ENCODE data around the gene MYOC.
A peak's percentile ranks its signal among the peaks of the same experiment; 100 is the strongest.

The MYOC gene

GRCh38 chr1:171653796-171654195 is 1.3 kb upstream of the MYOC start:
- no peak overlapping the region for H3K4me3 ChIP-seq (ENCODE audit: low read depth, low read length)
- in situ Hi-C loops (cut with HindIII; ENCODE audit: low sequenced_read_pairs) = no loop called here
- DNase-seq (ENCODE audit: low read depth) = no peak
- TF ChIP-seq, protein P1, sequence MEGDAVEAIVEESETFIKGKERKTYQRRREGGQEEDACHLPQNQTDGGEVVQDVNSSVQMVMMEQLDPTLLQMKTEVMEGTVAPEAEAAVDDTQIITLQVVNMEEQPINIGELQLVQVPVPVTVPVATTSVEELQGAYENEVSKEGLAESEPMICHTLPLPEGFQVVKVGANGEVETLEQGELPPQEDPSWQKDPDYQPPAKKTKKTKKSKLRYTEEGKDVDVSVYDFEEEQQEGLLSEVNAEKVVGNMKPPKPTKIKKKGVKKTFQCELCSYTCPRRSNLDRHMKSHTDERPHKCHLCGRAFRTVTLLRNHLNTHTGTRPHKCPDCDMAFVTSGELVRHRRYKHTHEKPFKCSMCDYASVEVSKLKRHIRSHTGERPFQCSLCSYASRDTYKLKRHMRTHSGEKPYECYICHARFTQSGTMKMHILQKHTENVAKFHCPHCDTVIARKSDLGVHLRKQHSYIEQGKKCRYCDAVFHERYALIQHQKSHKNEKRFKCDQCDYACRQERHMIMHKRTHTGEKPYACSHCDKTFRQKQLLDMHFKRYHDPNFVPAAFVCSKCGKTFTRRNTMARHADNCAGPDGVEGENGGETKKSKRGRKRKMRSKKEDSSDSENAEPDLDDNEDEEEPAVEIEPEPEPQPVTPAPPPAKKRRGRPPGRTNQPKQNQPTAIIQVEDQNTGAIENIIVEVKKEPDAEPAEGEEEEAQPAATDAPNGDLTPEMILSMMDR (IDR thresholded peaks at IDR 0.05; ENCODE audit: low read depth, low read length, missing control alignments) = no peak

DNA sequence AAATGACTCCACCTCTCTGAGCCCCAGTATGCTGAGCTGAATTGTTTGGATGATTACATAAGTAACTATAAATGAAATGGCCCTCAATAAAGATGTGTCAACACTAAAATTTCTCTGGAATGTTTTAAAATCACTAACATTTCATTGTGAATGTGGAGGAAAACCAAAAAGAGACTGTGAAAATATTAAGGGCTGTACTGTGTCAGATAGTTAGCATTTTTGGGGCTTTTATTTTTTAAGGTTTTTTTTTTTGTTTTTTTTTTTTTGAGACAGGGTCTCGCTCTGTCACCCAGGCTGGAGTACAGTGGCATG is 6.3 kb downstream of the MYOC start:
- no peak for DNase-seq (ENCODE audit: low read depth)
- H3K4me3 ChIP-seq (ENCODE audit: low read depth, low read length) = no peak overlapping the region
- TF ChIP-seq, protein P1 (IDR thresholded peaks at IDR 0.05; ENCODE audit: low read depth, low read length, missing control alignments) = no peak
- in situ Hi-C loops (cut with HindIII; ENCODE audit: low sequenced_read_pairs) = no loop called here

DNA sequence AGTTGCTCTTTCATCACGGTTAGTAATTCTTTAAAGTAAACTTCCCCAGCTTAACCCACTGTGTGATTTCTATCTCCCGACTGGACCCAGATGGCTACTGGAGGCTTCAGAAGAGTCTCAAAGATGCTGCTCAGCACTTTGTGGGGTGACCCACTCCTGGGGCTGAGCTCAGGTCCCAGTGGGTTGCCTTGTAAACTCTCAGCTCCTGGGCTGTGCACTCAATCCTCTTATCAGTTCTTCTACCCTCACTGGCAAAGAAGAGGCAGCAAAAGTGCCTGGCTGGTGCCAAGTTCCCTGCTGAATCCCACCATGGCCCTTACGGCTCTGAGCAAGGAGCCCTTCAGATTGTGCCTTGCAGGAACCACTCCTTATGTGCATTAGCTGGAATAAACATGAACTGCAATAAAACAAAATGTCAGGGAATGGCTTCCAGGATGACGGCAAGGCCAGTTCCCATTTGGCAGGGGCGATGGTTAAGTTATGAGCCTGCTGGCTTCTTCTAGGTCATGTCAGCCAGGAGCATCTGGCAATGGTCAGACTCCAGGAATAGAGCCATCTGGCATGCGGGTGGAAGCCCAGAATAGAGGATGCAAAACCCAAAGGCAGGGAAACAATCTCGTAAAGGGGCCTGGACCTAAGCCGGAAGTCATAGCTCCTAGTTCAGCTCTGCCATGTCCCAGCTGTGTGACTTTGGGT is 6.8 kb downstream of the MYOC start:
- H3K4me3 ChIP-seq (ENCODE audit: low read depth, low read length) = no peak overlapping the region
- TF ChIP-seq, protein P1 (IDR thresholded peaks at IDR 0.05; ENCODE audit: low read depth, low read length, missing control alignments) = no peak
- peak; percentile 23 for DNase-seq (ENCODE audit: low read depth)
- in situ Hi-C loops (cut with HindIII; ENCODE audit: low sequenced_read_pairs) = no loop called here

DNA sequence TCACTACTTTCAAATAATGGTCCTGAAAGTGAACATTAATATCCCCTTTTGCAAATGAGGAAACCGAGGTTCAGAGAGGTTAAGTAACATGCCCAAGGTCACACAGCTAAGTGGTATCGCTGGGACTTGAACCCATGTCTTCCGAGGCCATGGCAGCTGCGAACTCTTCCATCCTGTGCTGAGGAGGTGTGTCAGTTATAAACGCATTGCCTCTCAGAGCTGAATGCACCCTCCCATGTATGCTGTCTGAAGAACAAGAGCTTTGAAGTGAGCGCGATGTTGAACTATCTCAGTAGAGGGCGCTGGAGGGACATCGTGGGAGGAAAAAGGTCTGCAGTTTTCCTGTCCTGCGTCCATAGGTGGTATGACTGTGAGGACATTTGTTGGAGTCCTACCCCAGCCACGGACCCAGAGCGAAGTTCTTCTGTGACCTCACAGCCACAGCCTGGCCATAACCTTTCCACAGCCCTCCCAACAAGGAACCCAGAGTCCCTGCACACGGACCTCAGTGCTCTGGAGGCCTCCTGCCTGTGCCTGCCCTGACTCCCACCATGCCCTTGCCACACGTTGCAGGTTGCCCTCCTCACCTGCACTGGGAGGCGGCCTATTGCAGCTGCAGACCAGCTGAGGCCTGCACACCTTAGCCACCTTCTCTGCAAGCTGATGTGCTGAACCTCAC is 7.5 kb downstream of the MYOC start:
- in situ Hi-C loops (cut with HindIII; ENCODE audit: low sequenced_read_pairs) = no loop called here
- TF ChIP-seq, protein P1 (IDR thresholded peaks at IDR 0.05; ENCODE audit: low read depth, low read length, missing control alignments) = peak; percentile 81
- no peak overlapping the region for H3K4me3 ChIP-seq (ENCODE audit: low read depth, low read length)
- peak; percentile 65 for DNase-seq (ENCODE audit: low read depth)

DNA sequence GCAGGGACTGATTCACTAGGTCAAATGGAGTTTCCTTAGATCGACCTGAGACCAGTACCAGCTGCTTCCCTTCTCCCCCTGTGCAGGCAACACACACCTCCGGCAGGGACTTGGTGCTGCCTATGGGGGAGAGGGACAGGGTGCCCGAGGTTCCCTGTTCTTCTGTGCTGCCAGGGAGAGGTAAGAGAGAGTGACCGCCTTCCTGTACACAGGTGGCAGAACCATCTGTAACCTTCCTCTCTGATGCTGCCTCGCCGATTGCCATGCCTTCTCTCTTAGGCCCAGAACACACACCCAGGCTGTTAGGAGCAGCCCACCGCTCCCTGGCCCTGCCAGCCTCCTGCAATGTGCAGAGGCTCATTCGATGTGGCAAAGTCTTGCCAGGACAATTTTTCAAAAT is 9.3 kb downstream of the MYOC start:
- in situ Hi-C loops (cut with HindIII; ENCODE audit: low sequenced_read_pairs) = no loop called here
- H3K4me3 ChIP-seq (ENCODE audit: low read depth, low read length) = no peak overlapping the region
- TF ChIP-seq, protein P1 (IDR thresholded peaks at IDR 0.05; ENCODE audit: low read depth, low read length, missing control alignments) = no peak
- DNase-seq (ENCODE audit: low read depth) = no peak

DNA sequence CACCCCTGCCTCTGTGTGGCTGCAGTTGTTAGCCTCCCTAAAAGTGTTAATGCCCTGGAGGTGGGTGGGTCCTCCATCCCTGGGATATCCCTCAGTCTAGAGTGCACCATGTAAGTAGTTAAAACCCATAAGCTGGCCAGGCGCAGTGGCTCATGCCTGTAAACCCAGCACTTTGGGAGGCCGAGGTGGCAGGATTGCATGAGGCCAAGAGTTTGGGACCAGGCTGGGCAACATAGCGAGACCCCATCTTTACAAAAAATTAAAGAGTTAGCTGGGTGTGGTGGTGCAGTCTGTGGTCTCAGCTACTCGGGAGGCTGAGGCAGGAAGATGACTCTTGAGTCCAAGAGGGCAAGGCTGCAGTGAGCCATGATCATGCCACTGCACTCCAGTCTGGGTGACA is 10.3 kb downstream of the MYOC start:
- in situ Hi-C loops (cut with HindIII; ENCODE audit: low sequenced_read_pairs) = no loop called here

More for the DNA sequence above, 10.3 kb downstream of the MYOC start:
- DNase-seq (ENCODE audit: low read depth) = no peak
- TF ChIP-seq, protein P1 (IDR thresholded peaks at IDR 0.05; ENCODE audit: low read depth, low read length, missing control alignments) = no peak
- no peak overlapping the region for H3K4me3 ChIP-seq (ENCODE audit: low read depth, low read length)

All from astrocyte of the cerebellum (primary cell).